Fibroblast of pulmonary artery (primary cell): ENCODE measurements around the gene ARHGAP45.
A peak's percentile ranks its signal among the peaks of the same experiment; 100 is the strongest.

Source experiments
- DNase-seq: peaks from one replicate; pipeline ENCODE4 v3.0.0-alpha.2; 2010; ENCODE audit warnings: low read depth
- H3K4me3 ChIP-seq: replicated peaks from 2 replicates; pipeline ENCODE4 v1.5.1; 2011; ENCODE audit warnings: low read depth, mild to moderate bottlenecking, control low read depth, low read length, moderate library complexity
- CTCF ChIP-seq: IDR thresholded peaks from 2 replicates; pipeline ENCODE4 v1.5.1; 2011; ENCODE audit warnings: mild to moderate bottlenecking, control low read depth, low read length, inconsistent platforms; ENCODE audit errors: missing control alignments

Gene ARHGAP45

DNA sequence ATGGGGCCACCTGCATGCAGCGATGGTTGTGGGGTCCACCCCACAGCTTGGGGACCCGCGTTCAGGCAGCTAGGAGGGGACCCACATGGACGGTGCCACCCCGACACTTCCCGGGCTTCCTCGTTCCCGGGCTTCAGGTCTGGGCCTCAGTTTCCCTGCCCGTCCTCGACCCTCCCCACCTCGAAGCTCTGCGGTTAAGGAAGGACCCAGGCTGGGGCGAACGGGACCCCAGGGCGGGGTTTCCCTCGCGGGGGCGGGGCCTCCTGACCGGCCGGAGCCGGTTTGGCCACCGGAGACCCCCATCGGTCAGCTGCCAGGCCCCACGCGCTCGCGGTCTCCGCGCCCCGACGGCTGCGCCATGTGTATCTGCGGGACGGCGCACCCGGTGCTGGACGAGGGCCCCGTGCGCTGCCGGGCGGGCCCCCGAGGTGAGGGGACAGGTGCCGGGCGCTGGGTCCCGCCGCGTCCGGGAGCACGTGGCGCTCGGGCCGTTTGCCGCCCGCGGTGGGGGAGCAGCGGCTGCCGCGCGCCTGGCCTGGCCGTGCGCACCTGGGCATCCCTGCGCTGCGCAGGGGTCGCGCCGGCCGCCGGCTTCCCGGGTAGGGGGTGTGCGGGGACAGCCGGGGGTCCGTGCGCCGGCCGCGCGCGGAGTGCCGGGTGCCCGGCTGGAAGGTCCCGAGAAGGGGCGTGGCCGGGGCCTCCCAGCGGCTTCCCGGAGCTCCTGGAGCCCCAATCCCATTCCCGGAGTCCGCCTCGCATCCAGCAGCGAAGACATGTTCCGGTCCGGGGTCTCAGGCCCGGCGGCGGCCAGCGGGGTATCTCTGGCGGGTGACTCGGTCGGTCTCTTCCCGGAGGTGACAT, 4.2 kb downstream of the ARHGAP45 start:
- DNase-seq, result no peak
- no peak for TF ChIP-seq CTCF
- H3K4me3 ChIP-seq, result no peak overlapping the region

- no peak for DNase-seq
- no peak overlapping the region for H3K4me3 ChIP-seq
- TF ChIP-seq CTCF, result no peak
Observed at GRCh38 chr19:1072371-1073015, 5.5 kb downstream of the ARHGAP45 start.

- H3K4me3 ChIP-seq, result no peak overlapping the region
- TF ChIP-seq CTCF, result no peak
- no peak for DNase-seq
Observed at GRCh38 chr19:1073063-1073955, 6.3 kb downstream of the ARHGAP45 start.

- no peak for DNase-seq
- TF ChIP-seq CTCF, result no peak
- H3K4me3 ChIP-seq, result no peak overlapping the region
Observed at GRCh38 chr19:1073956-1074517, 7.1 kb downstream of the ARHGAP45 start.

DNA sequence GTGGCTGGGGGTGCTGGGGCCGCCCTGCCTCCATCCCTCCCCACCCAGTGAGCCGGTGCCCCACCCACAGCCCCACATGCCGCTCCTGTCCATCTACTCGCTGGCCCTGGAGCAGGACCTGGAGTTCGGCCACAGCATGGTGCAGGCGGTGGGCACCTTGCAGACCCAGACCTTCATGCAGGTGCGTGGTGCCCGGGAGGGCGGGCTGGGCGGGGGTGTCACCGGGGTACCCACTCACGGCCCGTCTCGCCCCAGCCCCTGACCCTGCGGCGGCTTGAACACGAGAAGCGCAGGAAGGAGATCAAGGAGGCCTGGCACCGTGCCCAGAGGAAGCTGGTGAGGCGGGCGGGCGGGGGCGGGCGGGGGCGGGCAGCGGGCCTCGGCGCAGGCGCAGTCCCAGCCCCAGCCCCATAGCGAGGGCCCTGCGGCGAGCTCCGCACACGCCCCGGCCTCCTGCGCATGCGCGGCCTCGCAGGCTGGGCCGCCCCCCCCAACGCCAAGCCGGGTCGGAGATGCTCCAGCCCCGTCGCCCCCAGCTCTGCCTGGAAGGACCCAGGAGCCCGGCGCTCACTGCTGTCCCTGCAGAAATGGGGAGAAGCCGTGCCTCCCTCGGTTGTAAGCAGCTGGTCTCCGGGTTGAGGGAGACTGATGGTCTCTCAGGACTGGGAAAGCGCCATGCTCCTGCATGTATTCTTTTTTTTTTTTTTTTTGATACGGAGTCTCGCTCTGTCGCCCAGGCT, 7.7 kb downstream of the ARHGAP45 start:
- no peak for TF ChIP-seq CTCF
- H3K4me3 ChIP-seq, result peak overlapping the region; percentile 10
- DNase-seq, result no peak

DNA sequence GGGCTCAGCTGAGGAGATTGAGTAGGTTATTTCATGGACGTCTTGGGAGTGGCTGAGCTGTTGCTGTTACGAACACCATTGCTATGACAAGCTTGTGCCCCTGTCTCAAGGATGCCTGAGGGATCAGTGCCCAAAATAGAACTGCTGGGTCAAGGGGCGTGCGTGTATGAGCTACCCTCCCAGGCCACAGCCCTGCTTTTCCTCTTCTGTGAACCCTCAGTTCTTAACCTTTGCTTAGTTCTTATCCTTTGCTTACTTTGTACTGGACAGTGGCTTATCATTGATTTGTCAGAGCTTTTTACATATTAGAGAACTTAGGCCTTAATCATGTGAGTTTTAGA, 9.0 kb downstream of the ARHGAP45 start:
- no peak for TF ChIP-seq CTCF
- no peak overlapping the region for H3K4me3 ChIP-seq

More for the DNA sequence above, 9.0 kb downstream of the ARHGAP45 start:
- DNase-seq, result no peak
